ENCODE results near the gene LAMP2. TPM values are rescaled to one million over a fixed set of nuclear protein-coding genes. Genes with fewer than 3 reads are reported as not detected.
A peak's percentile ranks its signal among the peaks of the same experiment; 100 is the strongest.
"Not testable (repeated sequence)": the region's sequence is repeated elsewhere in the genome, so short reads cannot be mapped to it uniquely, and the experiment has no call there.

The LAMP2 gene
- polyA plus RNA-seq: 118 TPM
- long read RNA-seq, donor 1, full-length matches to known transcripts: 28 of 34 reads
- long read RNA-seq, donor 1, partial matches to known transcripts: 6 of 34 reads
- long read RNA-seq, donor 1, other reads (novel, unspliced or antisense): 0 of 34 reads
- long read RNA-seq, donor 2, full-length matches to known transcripts: 85 of 153 reads
- long read RNA-seq, donor 2, partial matches to known transcripts: 68 of 153 reads
- long read RNA-seq, donor 2, other reads (novel, unspliced or antisense): 0 of 153 reads
- long read RNA-seq, donor 3, full-length matches to known transcripts: 111 of 150 reads
- long read RNA-seq, donor 3, partial matches to known transcripts: 39 of 150 reads
- long read RNA-seq, donor 3, other reads (novel, unspliced or antisense): 0 of 150 reads
- long read RNA-seq, donor 4, full-length matches to known transcripts: 9 of 9 reads
- long read RNA-seq, donor 4, partial matches to known transcripts: 0 of 9 reads
- long read RNA-seq, donor 4, other reads (novel, unspliced or antisense): 0 of 9 reads
- long read RNA-seq, donor 5, full-length matches to known transcripts: 23 of 23 reads
- long read RNA-seq, donor 5, partial matches to known transcripts: 0 of 23 reads
- long read RNA-seq, donor 5, other reads (novel, unspliced or antisense): 0 of 23 reads
- long read RNA-seq, donor 6, full-length matches to known transcripts: 58 of 79 reads
- long read RNA-seq, donor 6, partial matches to known transcripts: 21 of 79 reads
- long read RNA-seq, donor 6, other reads (novel, unspliced or antisense): 0 of 79 reads
- long read RNA-seq, donor 7, full-length matches to known transcripts: 18 of 30 reads
- long read RNA-seq, donor 7, partial matches to known transcripts: 12 of 30 reads
- long read RNA-seq, donor 7, other reads (novel, unspliced or antisense): 0 of 30 reads
- long read RNA-seq, donor 8, full-length matches to known transcripts: 51 of 81 reads
- long read RNA-seq, donor 8, partial matches to known transcripts: 30 of 81 reads
- long read RNA-seq, donor 8, other reads (novel, unspliced or antisense): 0 of 81 reads
- long read RNA-seq, donor 9, full-length matches to known transcripts: 59 of 93 reads
- long read RNA-seq, donor 9, partial matches to known transcripts: 34 of 93 reads
- long read RNA-seq, donor 9, other reads (novel, unspliced or antisense): 0 of 93 reads
- long read RNA-seq, donor 10, full-length matches to known transcripts: 79 of 99 reads
- long read RNA-seq, donor 10, partial matches to known transcripts: 20 of 99 reads
- long read RNA-seq, donor 10, other reads (novel, unspliced or antisense): 0 of 99 reads
- long read RNA-seq, donor 11, full-length matches to known transcripts: 62 of 95 reads
- long read RNA-seq, donor 11, partial matches to known transcripts: 33 of 95 reads
- long read RNA-seq, donor 11, other reads (novel, unspliced or antisense): 0 of 95 reads

DNA sequence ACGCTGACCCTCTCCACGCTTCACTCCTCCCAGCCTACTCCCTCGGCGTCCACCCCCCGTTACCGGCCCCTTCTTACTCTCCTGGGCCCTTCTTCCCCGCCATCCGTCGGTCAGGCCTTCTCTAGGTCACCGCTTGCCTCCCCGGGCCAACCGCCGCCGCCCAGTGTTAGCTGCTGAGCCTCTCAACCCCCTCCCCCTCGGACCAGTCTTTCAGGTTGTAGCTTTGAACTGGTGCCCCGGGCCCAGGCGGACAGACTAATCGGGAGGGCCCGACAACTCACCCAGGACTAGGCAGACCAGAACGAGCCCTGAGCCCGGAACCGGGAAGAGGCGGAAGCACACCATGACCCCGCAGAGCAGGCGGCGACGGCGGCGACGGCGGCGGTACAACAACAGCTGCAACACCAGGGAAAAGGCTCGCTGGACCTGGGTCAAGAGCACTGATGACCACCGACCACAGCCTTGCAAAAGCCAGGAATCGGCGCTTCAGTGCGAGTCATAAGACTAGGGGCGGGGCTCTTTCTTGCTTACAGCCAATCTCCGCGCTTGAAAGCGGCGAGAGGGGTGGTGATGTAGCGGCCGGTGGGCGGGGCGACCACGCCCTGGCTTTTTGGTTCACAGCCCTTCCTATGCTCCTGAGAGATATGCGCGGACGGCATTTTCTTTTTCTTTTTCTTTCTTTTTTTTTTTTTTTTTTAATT lies at the start of gene LAMP2:
Gene LAMP2, minus strand, starts transcription at position 472 of the 701 bp plus-strand sequence. Its CDS starts 127 bp downstream, at position 345.
- H3K4me1 ChIP-seq (ENCODE audit: control insufficient read depth, insufficient read depth, low read length): no peaks in the 10 kb centered on the region
- H3K4me3 ChIP-seq (ENCODE audit: low read length): peak within 1 kb of the TSS; percentile 78
- WGBS (ENCODE audit: insufficient coverage, low lambda C conversion rate): no CpG with 5 or more reads among the region's 50 CpGs
- no peaks in the 10 kb centered on the region for H3K36me3 ChIP-seq (ENCODE audit: control insufficient read depth, insufficient read depth, low read length)
- H3K27ac ChIP-seq (ENCODE audit: low read length): peak within 1 kb of the TSS; percentile 94
- H3K27me3 ChIP-seq (ENCODE audit: control insufficient read depth, insufficient read depth, low read length): no peaks in the 10 kb centered on the region
- H3K9me3 ChIP-seq (ENCODE audit: control insufficient read depth, low read depth, low read length): no peaks in the 10 kb centered on the region
- DNase-seq: peak; percentile 82 to 90

DNA sequence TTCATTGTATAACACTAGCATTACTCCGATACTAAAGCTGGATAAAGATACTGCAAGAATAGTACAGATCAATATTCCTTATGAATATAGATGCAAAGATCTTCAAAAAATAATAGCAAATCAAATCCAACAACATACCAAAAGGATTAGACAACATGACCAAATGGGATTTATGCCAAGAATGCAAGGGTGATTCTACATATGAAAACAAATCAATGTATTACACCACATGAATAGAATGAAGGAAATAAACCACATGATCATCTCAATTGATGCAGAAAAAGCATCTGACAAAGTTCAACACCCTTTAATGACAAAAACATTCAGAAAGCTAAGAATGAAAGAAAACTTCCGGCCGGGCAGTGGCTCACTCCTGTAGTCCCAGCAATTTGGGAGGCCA lies 48.8 kb upstream of the LAMP2 start:
- peaks cover 1% of the 10 kb centered on the region for H3K4me1 ChIP-seq (ENCODE audit: control insufficient read depth, insufficient read depth, low read length)
- DNase-seq: no peak
- WGBS (ENCODE audit: insufficient coverage, low lambda C conversion rate): no CpG with 5 or more reads among the region's 3 CpGs
- no peak overlapping the region for H3K27ac ChIP-seq (ENCODE audit: low read length)
- H3K36me3 ChIP-seq (ENCODE audit: control insufficient read depth, insufficient read depth, low read length): no peaks in the 10 kb centered on the region
- no peaks in the 10 kb centered on the region for H3K27me3 ChIP-seq (ENCODE audit: control insufficient read depth, insufficient read depth, low read length)
- H3K4me3 ChIP-seq (ENCODE audit: low read length): no peak overlapping the region
- no peaks in the 10 kb centered on the region for H3K9me3 ChIP-seq (ENCODE audit: control insufficient read depth, low read depth, low read length)

DNA sequence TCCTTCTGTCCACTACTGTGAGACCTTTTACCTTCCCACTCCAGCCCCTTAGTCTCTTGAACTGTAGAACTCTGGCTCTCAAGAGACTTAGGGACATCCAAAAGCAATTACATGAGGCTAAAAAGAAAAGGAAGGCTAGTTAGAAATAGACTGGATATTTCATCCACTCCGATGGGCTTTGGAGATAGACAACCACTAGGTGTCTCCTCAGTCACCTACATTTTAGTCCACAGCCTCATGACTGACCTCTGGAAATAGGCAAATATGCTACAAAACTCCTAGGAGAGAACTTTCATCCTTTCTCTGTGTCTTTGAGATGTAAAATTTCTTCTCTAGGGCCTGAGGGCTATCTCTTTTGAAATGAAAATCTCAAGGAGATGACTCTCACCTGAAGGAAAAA lies 45.1 kb upstream of the LAMP2 start:
- Histone ChIP-seq H3K27ac (ENCODE audit: low read length) (no peak overlapping the region), H3K4me1 (ENCODE audit: control insufficient read depth, insufficient read depth, low read length) (peaks cover 6% of the 10 kb centered on the region), H3K9me3 (ENCODE audit: control insufficient read depth, low read depth, low read length) (no peaks in the 10 kb centered on the region), H3K27me3 (ENCODE audit: control insufficient read depth, insufficient read depth, low read length) (no peaks in the 10 kb centered on the region), H3K36me3 (ENCODE audit: control insufficient read depth, insufficient read depth, low read length) (no peaks in the 10 kb centered on the region), H3K4me3 (ENCODE audit: low read length) (no peak overlapping the region)
- peak; percentile 8 to 14 for DNase-seq
- no CpG with 5 or more reads among the region's 1 CpG for WGBS (ENCODE audit: insufficient coverage, low lambda C conversion rate)

DNA sequence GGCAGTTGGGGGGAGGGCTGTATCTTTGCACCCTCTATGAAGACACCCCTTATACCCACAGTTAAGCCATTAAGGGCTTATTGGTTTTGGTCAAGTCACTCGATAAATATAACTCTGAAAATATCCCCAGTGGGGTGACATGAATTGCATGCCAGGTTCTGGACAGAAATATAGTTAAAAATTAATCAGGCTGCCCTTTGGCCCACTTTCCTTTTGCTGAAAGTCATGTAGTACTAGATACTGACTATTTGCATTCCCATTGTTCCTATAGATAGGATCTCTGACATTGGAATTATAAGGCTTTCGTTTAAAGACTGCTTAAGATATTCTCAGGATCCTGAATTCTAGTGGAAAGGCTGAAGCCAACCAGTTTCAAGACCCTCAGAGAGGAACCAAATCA lies 43.5 kb upstream of the LAMP2 start:
- H3K36me3 ChIP-seq (ENCODE audit: control insufficient read depth, insufficient read depth, low read length): no peaks in the 10 kb centered on the region
- no peaks in the 10 kb centered on the region for H3K9me3 ChIP-seq (ENCODE audit: control insufficient read depth, low read depth, low read length)
- WGBS (ENCODE audit: insufficient coverage, low lambda C conversion rate): no CpG with 5 or more reads among the region's 2 CpGs
- peaks cover 6% of the 10 kb centered on the region for H3K4me1 ChIP-seq (ENCODE audit: control insufficient read depth, insufficient read depth, low read length)
- H3K27me3 ChIP-seq (ENCODE audit: control insufficient read depth, insufficient read depth, low read length): no peaks in the 10 kb centered on the region
- peak overlapping the region; percentile 57 for H3K27ac ChIP-seq (ENCODE audit: low read length)
- peak; percentile 25 to 59 for DNase-seq
- no peak overlapping the region for H3K4me3 ChIP-seq (ENCODE audit: low read length)

DNA sequence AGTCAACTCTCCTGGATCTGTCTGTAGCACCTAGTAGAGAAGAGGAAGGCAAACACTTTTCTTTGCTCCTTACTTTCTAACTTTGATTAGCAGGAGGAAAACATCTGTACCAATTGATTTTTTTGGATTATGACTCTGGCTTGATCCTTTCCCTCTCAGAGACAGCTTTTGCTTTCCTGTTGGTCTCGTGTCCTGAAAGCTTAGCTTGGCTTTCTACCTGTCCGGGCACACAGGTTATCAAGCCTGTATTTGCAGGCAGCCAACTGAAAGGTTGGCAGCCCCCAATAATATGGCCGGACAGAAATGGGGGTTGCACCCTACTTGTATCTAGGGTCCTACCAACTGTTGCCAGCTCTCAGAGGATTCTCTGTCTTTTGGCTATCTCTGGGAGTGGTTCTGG lies 43.1 kb upstream of the LAMP2 start:
- WGBS (ENCODE audit: insufficient coverage, low lambda C conversion rate): no CpG with 5 or more reads among the region's 3 CpGs
- Histone ChIP-seq H3K27me3 (ENCODE audit: control insufficient read depth, insufficient read depth, low read length) (no peaks in the 10 kb centered on the region), H3K27ac (ENCODE audit: low read length) (no peak overlapping the region), H3K9me3 (ENCODE audit: control insufficient read depth, low read depth, low read length) (no peaks in the 10 kb centered on the region), H3K4me1 (ENCODE audit: control insufficient read depth, insufficient read depth, low read length) (peaks cover 6% of the 10 kb centered on the region), H3K36me3 (ENCODE audit: control insufficient read depth, insufficient read depth, low read length) (no peaks in the 10 kb centered on the region), H3K4me3 (ENCODE audit: low read length) (no peak overlapping the region)
- peak in 1 of 2 donors; percentile 5 for DNase-seq

DNA sequence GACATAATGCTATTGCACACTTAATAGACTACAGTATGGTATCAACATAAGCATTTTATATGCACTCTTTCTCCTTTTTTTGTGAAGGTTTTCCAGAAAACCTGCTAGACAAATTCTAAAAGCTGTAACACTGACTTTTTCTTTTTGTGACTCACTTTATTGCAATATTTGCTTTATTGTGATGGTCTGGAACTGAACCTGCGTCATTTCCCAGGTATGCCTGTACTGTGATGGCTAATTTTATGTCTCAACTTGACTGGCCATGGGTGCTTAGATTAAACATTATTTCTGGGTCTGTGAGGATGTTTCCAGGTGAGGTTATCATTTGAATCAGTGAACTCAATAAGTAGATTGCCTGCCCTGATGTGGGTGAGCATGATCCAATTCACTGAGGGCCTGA lies 35.5 kb upstream of the LAMP2 start:
- DNase-seq: no peak
- no peaks in the 10 kb centered on the region for H3K36me3 ChIP-seq (ENCODE audit: control insufficient read depth, insufficient read depth, low read length)
- no peaks in the 10 kb centered on the region for H3K4me1 ChIP-seq (ENCODE audit: control insufficient read depth, insufficient read depth, low read length)
- H3K9me3 ChIP-seq (ENCODE audit: control insufficient read depth, low read depth, low read length): no peaks in the 10 kb centered on the region
- H3K4me3 ChIP-seq (ENCODE audit: low read length): no peak overlapping the region
- H3K27ac ChIP-seq (ENCODE audit: low read length): no peak overlapping the region
- H3K27me3 ChIP-seq (ENCODE audit: control insufficient read depth, insufficient read depth, low read length): no peaks in the 10 kb centered on the region
- no CpG with 5 or more reads among the region's 1 CpG for WGBS (ENCODE audit: insufficient coverage, low lambda C conversion rate)

DNA sequence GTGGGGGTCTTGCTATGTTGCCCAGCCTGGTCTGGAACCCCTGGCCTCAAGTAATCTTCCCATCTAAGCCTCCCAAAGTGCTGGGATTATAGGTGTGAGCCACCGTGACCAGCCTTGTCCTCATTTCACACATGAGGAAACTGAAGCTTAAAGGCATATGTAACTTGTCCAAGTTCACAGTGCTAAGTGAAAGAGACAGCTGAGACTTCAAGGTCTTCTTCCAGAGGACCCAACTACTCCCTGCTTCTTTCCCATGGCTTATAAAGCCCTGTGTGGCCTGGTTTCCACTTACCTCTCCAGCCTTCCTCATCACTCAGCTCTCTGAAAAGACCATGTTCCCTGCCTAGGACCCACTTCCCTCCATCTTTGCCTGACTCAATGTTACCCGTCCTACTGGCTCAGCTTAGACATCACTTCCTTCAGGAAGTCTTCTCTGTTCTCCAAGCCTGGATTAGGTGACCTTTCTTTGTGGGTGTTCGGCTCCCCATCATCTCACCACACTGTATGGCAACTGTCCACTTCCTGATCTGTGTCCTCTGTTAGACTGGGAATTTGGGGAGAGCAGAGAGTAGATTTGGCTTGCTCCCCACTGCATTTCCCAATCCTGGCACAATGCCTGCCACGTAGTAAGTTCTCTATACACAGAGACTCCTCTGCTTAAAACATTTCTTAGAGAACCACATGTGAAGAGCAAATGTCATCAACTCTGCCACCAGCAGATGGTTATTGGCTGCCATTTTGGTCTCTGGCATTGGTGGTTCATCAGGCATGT lies 30.4 kb upstream of the LAMP2 start:
- no CpG with 5 or more reads among the region's 4 CpGs for WGBS (ENCODE audit: insufficient coverage, low lambda C conversion rate)

GRCh38 chrX:120490119-120490518 lies 21.0 kb upstream of the LAMP2 start:
- H3K27me3 ChIP-seq (ENCODE audit: control insufficient read depth, insufficient read depth, low read length); H3K4me1 ChIP-seq (ENCODE audit: control insufficient read depth, insufficient read depth, low read length); DNase-seq; H3K9me3 ChIP-seq (ENCODE audit: control insufficient read depth, low read depth, low read length); H3K36me3 ChIP-seq (ENCODE audit: control insufficient read depth, insufficient read depth, low read length); H3K4me3 ChIP-seq (ENCODE audit: low read length); H3K27ac ChIP-seq (ENCODE audit: low read length): not testable (repeated sequence)
- no CpG with 5 or more reads among the region's 2 CpGs for WGBS (ENCODE audit: insufficient coverage, low lambda C conversion rate)

More for the DNA sequence above, 30.4 kb upstream of the LAMP2 start:
- DNase-seq: no peak
- Histone ChIP-seq H3K4me3 (ENCODE audit: low read length) (no peak overlapping the region), H3K9me3 (ENCODE audit: control insufficient read depth, low read depth, low read length) (no peaks in the 10 kb centered on the region), H3K36me3 (ENCODE audit: control insufficient read depth, insufficient read depth, low read length) (no peaks in the 10 kb centered on the region), H3K4me1 (ENCODE audit: control insufficient read depth, insufficient read depth, low read length) (no peaks in the 10 kb centered on the region), H3K27me3 (ENCODE audit: control insufficient read depth, insufficient read depth, low read length) (no peaks in the 10 kb centered on the region), H3K27ac (ENCODE audit: low read length) (no peak overlapping the region)

GRCh38 chrX:120486786-120487185 lies 17.7 kb upstream of the LAMP2 start:
- DNase-seq: peak in 1 of 2 donors; percentile 16
- Histone ChIP-seq H3K27ac (ENCODE audit: low read length) (no peak overlapping the region), H3K9me3 (ENCODE audit: control insufficient read depth, low read depth, low read length) (no peaks in the 10 kb centered on the region), H3K4me3 (ENCODE audit: low read length) (no peak overlapping the region), H3K4me1 (ENCODE audit: control insufficient read depth, insufficient read depth, low read length) (peaks cover 3% of the 10 kb centered on the region), H3K36me3 (ENCODE audit: control insufficient read depth, insufficient read depth, low read length) (no peaks in the 10 kb centered on the region), H3K27me3 (ENCODE audit: control insufficient read depth, insufficient read depth, low read length) (no peaks in the 10 kb centered on the region)
- WGBS (ENCODE audit: insufficient coverage, low lambda C conversion rate): 27% methylated on average over 3 of the region's 9 CpGs

Data from large intestine (tissue), 12 donors.